ENCODE data around the gene ABCB4. TPM values are rescaled to one million over a fixed set of nuclear protein-coding genes. Genes with fewer than 3 reads are reported as not detected.

ABCB4 gene
- total RNA-seq, 3 donors from 2014 or later, result 0.33 to 2.8 (median 1.3) TPM

- DNase-seq (ENCODE audit: low spot score in 2 of 2), result no peak
- H3K9me3 ChIP-seq, result no peaks in the 10 kb centered on the region
- intact Hi-C loops (cut with DNase I; ENCODE audit: low total_unique reads), result no loop called here
- TF ChIP-seq POLR2A (IDR thresholded peaks at IDR 0.05) (no peak), POLR2AphosphoS5 (IDR thresholded peaks at IDR 0.05) (no peak), CTCF (IDR thresholded peaks at IDR 0.05) (no peak)
- H3K36me3 ChIP-seq, result no peaks in the 10 kb centered on the region
- no peaks in the 10 kb centered on the region for H3K4me1 ChIP-seq
- no peak overlapping the region for H3K27ac ChIP-seq
- H3K27me3 ChIP-seq, result no peaks in the 10 kb centered on the region
- no peak overlapping the region for H3K4me3 ChIP-seq
Observed at GRCh38 chr7:87495366-87495765, 19.9 kb upstream of the ABCB4 start.

GRCh38 chr7:87494454-87494853 is 19.0 kb upstream of the ABCB4 start:
- Histone ChIP-seq H3K9me3 (no peaks in the 10 kb centered on the region), H3K4me1 (no peaks in the 10 kb centered on the region), H3K27ac (no peak overlapping the region), H3K27me3 (no peaks in the 10 kb centered on the region), H3K36me3 (no peaks in the 10 kb centered on the region), H3K4me3 (no peak overlapping the region)
- intact Hi-C loops (cut with DNase I; ENCODE audit: low total_unique reads), result loop anchor here (5.0 kb wide), 1 partner anchor 1377 kb away; no protein-coding TSS in a partner anchor
- no peak for DNase-seq (ENCODE audit: low spot score in 2 of 2)
- TF ChIP-seq POLR2A (IDR thresholded peaks at IDR 0.05), result no peak
- TF ChIP-seq CTCF (IDR thresholded peaks at IDR 0.05), result no peak
- TF ChIP-seq POLR2AphosphoS5 (IDR thresholded peaks at IDR 0.05), result no peak

- intact Hi-C loops (cut with DNase I; ENCODE audit: low total_unique reads), result no loop called here
Observed at GRCh38 chr7:87483131-87483530, 7.7 kb upstream of the ABCB4 start.

GRCh38 chr7:87482115-87482514 is 6.6 kb upstream of the ABCB4 start:
- Histone ChIP-seq H3K4me1 (no peaks in the 10 kb centered on the region), H3K27ac (no peak overlapping the region), H3K27me3 (no peaks in the 10 kb centered on the region), H3K4me3 (no peak overlapping the region), H3K9me3 (no peaks in the 10 kb centered on the region), H3K36me3 (no peaks in the 10 kb centered on the region)
- intact Hi-C loops (cut with DNase I; ENCODE audit: low total_unique reads), result no loop called here
- TF ChIP-seq POLR2AphosphoS5 (IDR thresholded peaks at IDR 0.05), result no peak
- no peak for DNase-seq (ENCODE audit: low spot score in 2 of 2)

More at GRCh38 chr7:87483131-87483530, 7.7 kb upstream of the ABCB4 start:
- no peaks in the 10 kb centered on the region for H3K27me3 ChIP-seq
- no peaks in the 10 kb centered on the region for H3K9me3 ChIP-seq
- no peak overlapping the region for H3K4me3 ChIP-seq
- H3K4me1 ChIP-seq, result no peaks in the 10 kb centered on the region
- no peak for DNase-seq (ENCODE audit: low spot score in 2 of 2)
- no peak for TF ChIP-seq CTCF (IDR thresholded peaks at IDR 0.05)
- no peak for TF ChIP-seq POLR2AphosphoS5 (IDR thresholded peaks at IDR 0.05)
- TF ChIP-seq POLR2A (IDR thresholded peaks at IDR 0.05), result no peak
- H3K27ac ChIP-seq, result no peak overlapping the region
- H3K36me3 ChIP-seq, result no peaks in the 10 kb centered on the region

- no peaks in the 10 kb centered on the region for H3K4me1 ChIP-seq
- no peak overlapping the region for H3K4me3 ChIP-seq
- DNase-seq (ENCODE audit: low spot score in 2 of 2), result no peak
- H3K36me3 ChIP-seq, result no peaks in the 10 kb centered on the region
- H3K27me3 ChIP-seq, result peaks cover 0 to 11% of the 10 kb centered on the region in 2 donors
- no peak for TF ChIP-seq POLR2AphosphoS5 (IDR thresholded peaks at IDR 0.05)
- TF ChIP-seq CTCF (IDR thresholded peaks at IDR 0.05), result no peak
- no peak for TF ChIP-seq POLR2A (IDR thresholded peaks at IDR 0.05)
- no peaks in the 10 kb centered on the region for H3K9me3 ChIP-seq
- intact Hi-C loops (cut with DNase I; ENCODE audit: low total_unique reads), result no loop called here
- no peak overlapping the region for H3K27ac ChIP-seq
Observed at GRCh38 chr7:87480386-87480785, 4.9 kb upstream of the ABCB4 start.

GRCh38 chr7:87479951-87480350 is 4.5 kb upstream of the ABCB4 start:
- no peaks in the 10 kb centered on the region for H3K9me3 ChIP-seq
- H3K27ac ChIP-seq, result no peak overlapping the region
- H3K36me3 ChIP-seq, result no peaks in the 10 kb centered on the region
- intact Hi-C loops (cut with DNase I; ENCODE audit: low total_unique reads), result no loop called here
- H3K27me3 ChIP-seq, result peaks cover 0 to 11% of the 10 kb centered on the region in 2 donors
- H3K4me3 ChIP-seq, result no peak overlapping the region
- DNase-seq (ENCODE audit: low spot score in 2 of 2), result no peak
- TF ChIP-seq CTCF (IDR thresholded peaks at IDR 0.05), result no peak
- TF ChIP-seq POLR2AphosphoS5 (IDR thresholded peaks at IDR 0.05), result no peak
- no peak for TF ChIP-seq POLR2A (IDR thresholded peaks at IDR 0.05)
- H3K4me1 ChIP-seq, result no peaks in the 10 kb centered on the region

All from breast epithelium (tissue), 4 donors.